ENCODE measurements around the gene CAMKV.

The CAMKV gene

GRCh38 chr3:49896345-49896744, 26.6 kb upstream of the CAMKV start:
- no peak for DNase-seq

- no peak for DNase-seq
Observed at GRCh38 chr3:49895791-49896190, 26.1 kb upstream of the CAMKV start.

DNA sequence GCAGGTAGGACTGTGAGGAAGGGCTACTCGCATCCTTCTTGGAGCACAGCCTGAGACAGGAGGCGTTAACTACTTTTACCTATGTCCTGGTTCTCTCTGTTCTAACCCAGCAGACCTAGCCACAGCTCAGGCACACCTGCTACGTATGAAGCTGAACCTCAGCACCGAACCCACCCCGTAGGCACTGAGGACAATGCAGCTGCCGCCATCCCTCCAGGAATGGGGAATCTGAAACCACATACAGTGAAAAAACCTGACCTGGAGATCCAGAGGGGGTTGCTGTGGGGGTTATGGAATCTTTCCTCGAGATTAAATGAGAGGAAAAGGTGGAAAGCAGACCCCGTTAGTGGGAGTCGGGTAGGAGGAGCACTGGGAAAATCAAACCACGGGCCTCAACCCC, 19.6 kb upstream of the CAMKV start:
- no peak for DNase-seq

DNA sequence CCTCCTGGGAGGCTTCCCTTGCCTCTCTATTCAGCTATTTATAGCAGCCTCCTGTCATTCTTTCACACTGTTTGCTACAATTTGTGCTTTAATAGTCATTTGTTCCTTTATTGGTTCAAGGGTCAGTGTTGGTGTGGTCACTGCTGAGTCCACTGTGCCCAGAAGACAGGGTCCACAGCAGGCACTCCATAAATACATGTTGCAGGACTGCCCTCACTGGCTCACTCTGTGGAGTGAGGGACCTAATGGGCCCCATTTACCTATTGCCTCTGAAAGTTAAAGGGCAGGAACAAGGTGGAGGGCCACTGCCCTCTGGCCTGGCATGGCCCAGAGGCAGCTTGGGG, 17.2 kb upstream of the CAMKV start:
- DNase-seq = no peak

- DNase-seq = peak; percentile 38
Observed at GRCh38 chr3:49883998-49884397, 14.3 kb upstream of the CAMKV start.

GRCh38 chr3:49882166-49882565, 12.5 kb upstream of the CAMKV start:
- no peak for DNase-seq

GRCh38 chr3:49880581-49881315, 11.0 kb upstream of the CAMKV start:
- DNase-seq = no peak

DNA sequence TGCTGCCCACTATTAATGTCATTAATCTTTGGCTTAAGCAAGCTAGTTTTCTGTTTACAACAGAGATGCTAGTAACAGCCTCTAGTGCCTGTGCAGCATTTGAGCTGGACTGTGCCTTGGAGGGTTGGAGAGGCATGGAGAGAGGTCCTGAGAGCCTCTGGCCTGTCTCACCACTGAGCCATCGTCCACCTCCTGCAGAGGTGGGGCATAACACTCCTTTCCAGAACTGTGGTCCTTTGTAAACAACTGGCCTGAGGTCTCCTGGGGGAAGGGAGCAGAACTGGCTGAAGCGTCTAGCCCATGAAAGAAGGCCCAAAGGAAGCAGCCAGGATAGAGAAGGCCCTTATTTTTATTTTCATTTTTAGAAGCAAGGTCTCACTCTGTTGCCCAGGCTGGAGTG, 10.0 kb upstream of the CAMKV start:
- no peak for DNase-seq

- DNase-seq = no peak
Observed at GRCh38 chr3:49878686-49879085, 9.0 kb upstream of the CAMKV start.

DNA sequence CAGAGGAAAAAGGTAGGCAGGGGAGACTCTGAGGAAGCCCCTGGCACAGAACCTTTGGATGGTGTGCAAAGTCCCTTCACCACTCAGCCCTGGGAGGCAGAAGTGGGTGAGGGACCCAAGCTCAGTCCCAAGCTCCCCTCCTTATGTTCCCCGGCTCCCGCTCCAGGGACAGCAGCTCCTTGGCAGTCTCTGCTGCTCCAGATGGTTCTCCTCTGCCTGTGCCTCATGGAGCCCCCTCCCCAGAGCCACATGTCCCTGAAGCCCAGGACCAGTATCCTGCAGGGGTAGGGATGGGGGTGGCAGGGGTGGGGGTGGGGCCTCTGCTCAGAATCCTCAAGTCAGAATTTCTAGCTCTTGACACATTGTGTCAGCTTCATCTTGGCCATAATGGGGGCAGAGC, 8.0 kb upstream of the CAMKV start:
- no peak for DNase-seq

GRCh38 chr3:49876567-49876966, 6.9 kb upstream of the CAMKV start:
- DNase-seq = no peak

- DNase-seq = no peak
Observed at GRCh38 chr3:49873623-49874022, 3.9 kb upstream of the CAMKV start.

DNA sequence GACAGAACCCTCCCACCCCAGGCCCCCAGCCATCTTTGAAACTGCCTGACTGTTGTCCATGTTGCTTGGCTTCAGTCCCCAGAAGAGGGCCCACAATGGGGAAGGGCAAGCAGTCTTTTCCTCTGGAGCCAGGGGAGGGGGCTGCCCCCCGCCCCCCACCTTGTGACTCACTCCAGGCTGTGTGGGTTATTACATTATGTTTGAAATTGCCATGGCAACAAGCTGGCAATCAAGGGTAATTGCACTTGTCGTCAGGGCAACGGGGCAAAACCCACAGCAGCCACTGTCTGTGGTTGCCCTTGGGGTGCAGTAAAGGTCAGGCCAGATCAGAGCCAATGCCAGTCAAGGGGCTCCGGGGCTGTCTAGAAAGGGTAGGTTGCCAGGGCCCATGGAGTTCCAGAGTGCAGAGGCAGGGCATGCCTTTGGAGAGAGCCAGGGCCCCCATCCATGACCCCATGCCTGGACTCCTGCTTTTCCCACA, 3.1 kb upstream of the CAMKV start:
- DNase-seq = no peak

GRCh38 chr3:49871531-49872153, 1.9 kb upstream of the CAMKV start:
- DNase-seq = no peak

- DNase-seq = no peak
Observed at GRCh38 chr3:49868862-49869466, 742 bp downstream of the CAMKV start.

DNA sequence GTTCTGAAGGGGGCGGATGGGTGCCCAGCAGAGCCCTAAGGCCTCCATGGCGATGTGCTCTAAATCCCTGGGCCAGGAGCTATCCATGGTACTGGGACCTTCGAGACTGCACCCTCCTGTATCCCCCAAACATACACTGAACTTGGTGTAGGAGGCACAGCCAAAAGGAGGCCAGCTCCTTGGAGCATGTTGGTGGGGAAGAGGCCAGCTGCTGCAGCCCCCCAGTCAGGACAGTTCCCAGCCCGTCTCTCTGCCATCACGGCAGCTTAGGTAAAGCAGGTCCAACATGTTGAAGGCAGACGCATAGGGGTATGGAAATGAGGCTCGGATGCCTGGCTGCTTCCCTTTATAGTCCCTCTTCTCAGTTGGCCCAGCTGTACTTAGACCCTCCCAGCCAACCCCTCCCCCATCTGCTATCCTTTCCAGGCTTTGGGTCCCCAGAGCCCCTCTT, 1.8 kb downstream of the CAMKV start:
- DNase-seq = peak; percentile 47

- DNase-seq = no peak
Observed at GRCh38 chr3:49867400-49867799, 2.3 kb downstream of the CAMKV start.

DNA sequence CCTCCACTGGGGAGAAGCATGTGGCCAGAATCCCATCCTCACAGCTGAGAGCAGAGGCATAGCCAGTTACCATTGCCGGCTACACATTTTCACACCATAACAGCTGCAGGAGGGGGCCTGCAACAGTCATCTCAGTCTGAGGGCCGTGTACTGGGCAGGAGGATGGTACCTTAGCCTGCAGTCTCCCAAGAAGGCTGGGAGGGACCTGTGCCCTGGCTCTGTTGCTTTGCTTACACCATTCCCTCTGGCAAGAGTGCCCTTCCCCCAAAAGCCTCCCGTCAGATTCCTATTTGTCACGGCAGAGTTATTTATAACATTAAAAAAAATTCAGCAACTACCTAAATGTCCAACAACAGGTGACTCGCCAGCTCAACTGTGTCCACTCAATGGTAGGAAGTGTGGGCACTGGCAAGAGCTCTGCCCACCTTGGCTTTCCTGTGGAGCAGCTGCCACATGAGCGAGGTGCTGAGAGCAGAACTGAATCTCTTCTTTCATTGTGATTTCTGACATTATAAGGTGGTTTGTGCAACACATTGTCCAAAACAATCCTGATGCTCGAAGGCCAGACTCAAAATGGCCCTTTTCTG, 4.4 kb downstream of the CAMKV start:
- DNase-seq = no peak

- DNase-seq = no peak
Observed at GRCh38 chr3:49864505-49864904, 5.2 kb downstream of the CAMKV start.

DNA sequence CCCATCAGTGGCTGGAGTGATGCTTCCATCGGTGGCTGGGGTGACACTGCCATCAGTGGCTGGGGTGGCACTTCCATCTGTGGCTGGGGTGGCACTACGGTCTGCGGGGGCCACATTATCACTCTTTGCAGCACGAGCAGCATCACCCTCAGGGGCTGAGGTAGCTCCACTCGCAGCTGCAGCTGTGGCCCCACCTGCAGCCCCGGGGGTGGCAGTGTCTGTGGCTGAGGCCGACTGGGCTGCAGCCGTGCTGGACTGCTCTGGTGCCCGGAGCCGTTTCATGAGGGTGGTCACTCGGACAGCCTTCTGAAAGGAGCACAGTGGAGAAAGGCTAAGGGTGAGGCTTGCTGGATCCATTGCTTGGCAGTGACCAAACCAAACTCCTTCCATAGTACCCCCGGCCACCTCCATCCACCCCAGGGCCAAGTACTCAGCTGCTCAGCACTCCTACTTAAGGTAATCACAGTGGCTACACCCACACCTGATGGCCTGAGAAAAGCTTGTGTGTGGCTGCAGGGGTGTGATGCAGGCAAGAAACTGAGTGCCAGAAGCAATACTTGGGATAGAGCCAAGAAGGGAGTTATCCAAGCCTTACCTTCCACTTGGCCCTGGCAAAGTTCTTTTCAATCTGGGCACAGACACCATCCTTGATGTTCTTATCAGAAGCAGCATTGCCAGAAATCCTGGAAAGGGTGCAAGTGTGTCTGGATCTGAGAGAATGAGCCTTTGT, 10.0 kb downstream of the CAMKV start:
- no peak for DNase-seq

GRCh38 chr3:49856181-49857005, 13.3 kb downstream of the CAMKV start, which contains the start of gene TRAIP:
Gene TRAIP (minus strand): TSS chr3:49856564. CDS start chr3:49856453, 111 bp downstream.
- DNase-seq = peak; percentile 93

DNA sequence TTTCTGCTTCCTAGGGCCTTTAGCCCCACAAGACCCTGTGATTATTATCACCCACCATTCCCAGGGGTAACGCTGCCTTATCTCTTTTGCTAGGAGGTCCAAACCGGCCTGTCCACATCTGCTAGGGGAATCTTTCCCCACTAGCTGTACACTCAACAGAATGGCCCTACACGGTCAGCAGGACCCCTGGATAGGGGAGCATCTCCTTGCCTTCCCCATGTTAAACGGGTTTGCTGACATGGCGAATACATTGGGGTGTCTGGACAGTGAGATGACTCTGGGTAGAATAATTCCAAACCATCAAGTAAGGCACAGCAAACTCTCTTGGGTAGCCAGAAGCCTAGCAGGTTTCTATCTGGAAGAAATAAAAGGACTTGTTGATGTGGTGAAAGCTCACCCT, 14.0 kb downstream of the CAMKV start:
- no peak for DNase-seq

All from EL (cell line).